GM12878 (cell line): Measurements from ENCODE around the gene TMEM167B. TPM values are rescaled to one million over a fixed set of nuclear protein-coding genes. Genes with fewer than 3 reads are reported as not detected.
"Not testable (repeated sequence)": the region's sequence is repeated elsewhere in the genome, so short reads cannot be mapped to it uniquely, and the experiment has no call there.

ENCODE experiments used
- ATAC-seq: fragments of 200-7000 bp; cut with Tn5 transposase; 3 replicates; pipeline ENCODE4 v1.9.1; 2020; ENCODE audit warnings: mild to moderate bottlenecking, moderate library complexity
- BruUV-seq: library from RNA; stranded (reverse); fragments of 400-500 nt; replicated peaks from 2 replicates; lab custom pipeline; 2021; lab: Mats Ljungman, UMichigan
- CTCF ChIA-PET: fragments of 300-600 bp; sonication (Branson Sonifier 250); formaldehyde crosslinking; extraction: SDS; loops from one replicate; lab custom pipeline; 2021; ENCODE audit warnings: inconsistent platforms; lab: Yijun Ruan, JAX
- POLR2A ChIA-PET: fragments of 350-600 bp; formaldehyde crosslinking; extraction: SDS; loops from one replicate; lab custom pipeline; 2021; ENCODE audit warnings: inconsistent platforms; lab: Charles Lee
- RAD21 ChIA-PET: fragments of 300-600 bp; sonication (Branson Sonifier 250); formaldehyde crosslinking; loops from one replicate; lab custom pipeline; 2023; ENCODE audit warnings: antibody characterized with exemption; ENCODE audit not compliant: unreplicated experiment; lab: Charles Lee
- SMC1A ChIA-PET: fragments of 300-600 bp; sonication (Branson Sonifier 250); formaldehyde crosslinking; loops from one replicate; lab custom pipeline; 2023; ENCODE audit not compliant: unreplicated experiment, uncharacterized antibody; lab: Charles Lee
- DNase-seq: peaks from one replicate; pipeline ENCODE4 v3.0.0-alpha.2; 2011; ENCODE audit warnings: low read depth, low spot score
- FAIRE-seq: peaks from 3 replicates; lab custom pipeline; 2011; peaks lifted over from hg19 to GRCh38; lab: Jason Lieb, UNC
- H2AFZ ChIP-seq: 2 replicates; pipeline ENCODE4 v1.6.0; 2011; ENCODE audit warnings: low read depth, low read length, control low read depth; ENCODE audit not compliant: control insufficient read depth
- H3K27ac ChIP-seq: 2 replicates; pipeline ENCODE4 v1.5.1; 2011; ENCODE audit warnings: control low read depth; ENCODE audit not compliant: control insufficient read depth, insufficient read depth
- H3K27me3 ChIP-seq, 2 experiments: replicated peaks in 1 of 2; 2 replicates each; pipeline versions ENCODE4 v1.6.0 to v1.6.1; 2011; ENCODE audit warnings: low read length in 1 of 2; ENCODE audit not compliant: control insufficient read depth in 2 of 2, insufficient read depth in 2 of 2
- H3K36me3 ChIP-seq, 2 experiments: 2 replicates each; pipeline ENCODE4 v1.5.1; 2011; ENCODE audit warnings: low read length in 1 of 2; ENCODE audit not compliant: control insufficient read depth in 2 of 2, insufficient read depth in 2 of 2
- H3K4me1 ChIP-seq: 2 replicates; pipeline ENCODE4 v1.6.1; 2011; ENCODE audit warnings: mild to moderate bottlenecking, low read length, moderate library complexity, mixed read lengths; ENCODE audit not compliant: control insufficient read depth, insufficient read depth
- H3K4me2 ChIP-seq: 2 replicates; pipeline ENCODE4 v1.6.0; 2011; ENCODE audit warnings: control low read depth; ENCODE audit not compliant: control insufficient read depth, insufficient read depth
- H3K4me3 ChIP-seq: fragments of 200-600 bp; sonication (generic); 2 replicates; pipeline ENCODE4 v1.5.1; 2016
- H3K79me2 ChIP-seq: 2 replicates; pipeline ENCODE4 v1.6.0; 2011; ENCODE audit warnings: low read length; ENCODE audit not compliant: control insufficient read depth, insufficient read depth
- H3K9ac ChIP-seq: 2 replicates; pipeline ENCODE4 v1.8.0; 2011; ENCODE audit warnings: low read length, control low read depth, mixed read lengths; ENCODE audit not compliant: control insufficient read depth, insufficient read depth
- H3K9me3 ChIP-seq: replicated peaks from 3 replicates; pipeline ENCODE4 v1.5.1; 2011; ENCODE audit warnings: mild to moderate bottlenecking, low read length; ENCODE audit not compliant: control insufficient read depth, insufficient read depth
- H4K20me1 ChIP-seq: 2 replicates; pipeline ENCODE4 v1.6.0; 2011; ENCODE audit not compliant: control insufficient read depth, insufficient read depth
- WGBS: methylation state at CpG from one replicate; pipeline ENCODE4 v1.1.6; 2016; ENCODE audit warnings: low lambda C conversion rate; ENCODE audit not compliant: insufficient replicate concordance, insufficient coverage; ENCODE audit errors: missing lambda C conversion rate; 5-methylcytosine and 5-hydroxymethylcytosine counted together
- in situ Hi-C: fragments of 300-500 bp; cut with MboI; formaldehyde crosslinking; loops from 9 replicates; pipeline ENCODE4 v1.14.3; 2018; ENCODE audit warnings: mixed read lengths
- intact Hi-C: fragments of 100-400 bp; cut with micrococcal nuclease; formaldehyde crosslinking; loops from one replicate; pipeline ENCODE4 v1.14.2; 2022; ENCODE audit not compliant: unreplicated experiment
- polyA plus RNA-seq, 11 experiments: library from polyadenylated mRNA; depleted of rRNA in 4 of 11; unstranded in 6 of 11; stranded (reverse) in 5 of 11; fragments of >200 nt; fragmentation: Nextera tagmentation in 4 of 11; fragmentation: Illumina TruSeq in 1 of 11; extraction: Ambion mirVana in 4 of 11; extraction: Trizol in 1 of 11; gene quantifications; 1 replicate in 1 of 11; 2 replicates in 10 of 11; pipeline versions ENCODE4 v1.2.1 to v1.2.3, GENCODE V29; 2011 to 2016; ENCODE audit warnings: inconsistent platforms in 2 of 11, missing spikeins in 2 of 11, low read depth in 1 of 11
- small RNA-seq: library from RNA; depleted of rRNA; stranded (forward); fragments of <200 nt; gene quantifications from one replicate; pipeline ENCODE3, GENCODE V24; 2014
- total RNA-seq, 4 experiments: library from RNA; depleted of rRNA in 3 of 4; stranded (reverse); fragments of >200 nt in 3 of 4; fragmentation: Illumina TruSeq in 1 of 4; extraction: Trizol in 1 of 4; gene quantifications; 2 replicates each; pipeline versions ENCODE4 v1.2.1 to v1.2.3, GENCODE V29; 2013 to 2021

TMEM167B gene
- total and polyA plus RNA-seq, 10 of the 15 experiments (the other 5 are each of a cell fraction or from before 2014, with no cell fraction given): 15.6 to 26.1 (median 21.1) TPM

DNA sequence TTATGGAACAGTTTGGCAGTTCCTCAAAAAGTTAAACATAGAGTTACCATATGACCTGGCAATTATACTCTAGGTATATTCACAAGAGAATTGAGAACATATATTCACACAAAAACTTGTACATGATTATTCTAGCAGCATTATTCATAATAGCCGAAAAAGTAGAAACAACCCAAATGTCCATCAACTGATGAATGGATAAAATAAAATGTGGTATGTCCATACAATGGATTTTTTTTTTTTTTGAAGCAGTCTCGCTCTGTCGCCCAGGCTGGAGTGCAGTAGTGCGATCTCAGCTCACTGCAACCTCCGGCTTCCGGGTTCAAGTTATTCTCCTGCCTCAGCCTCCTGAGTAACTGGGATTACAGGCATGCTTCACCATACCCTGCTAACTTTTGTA is 52.2 kb downstream of the TMEM167B start:
- H3K27ac ChIP-seq, BruUV-seq, in situ Hi-C loops, H3K27me3 ChIP-seq, H4K20me1 ChIP-seq, H2AFZ ChIP-seq, H3K79me2 ChIP-seq, H3K9ac ChIP-seq, H3K9me3 ChIP-seq, POLR2A ChIA-PET, intact Hi-C loops, FAIRE-seq, H3K4me3 ChIP-seq, SMC1A ChIA-PET, ATAC-seq, DNase-seq, H3K4me2 ChIP-seq, H3K36me3 ChIP-seq, CTCF ChIA-PET, RAD21 ChIA-PET, H3K4me1 ChIP-seq: not testable (repeated sequence)
- WGBS: 75% methylated on average over 6 of the region's 6 CpGs

Small RNA genes within 50 kb of the gene (small RNA-seq; reads per million reads assigned to genes)
- gene AL356488.2: not detected

Other genes starting within 250 kb of the TMEM167B start
Only the 7 nearest of the 10 such genes appear.
- 11.9 and 13.8 TPM in 2 replicates for gene CLCC1, start 127.3 kb upstream of the TMEM167B start, total RNA-seq (2014; rRNA removed)
- gene CLCC1, start 127.3 kb upstream of the TMEM167B start, total RNA-seq (2014; rRNA removed; fragmentation: Illumina TruSeq; extraction: Trizol): 16.0 and 16.8 TPM in 2 replicates
- gene CLCC1, start 127.3 kb upstream of the TMEM167B start, total RNA-seq (2021): 19.3 and 19.6 TPM in 2 replicates
- 25.8 and 39.4 TPM in 2 replicates for gene CLCC1, start 127.3 kb upstream of the TMEM167B start, polyA plus RNA-seq (2011; rRNA removed)
- 14.6 and 15.5 TPM in 2 replicates for gene CLCC1, start 127.3 kb upstream of the TMEM167B start, polyA plus RNA-seq (2014; fragmentation: Illumina TruSeq; extraction: Trizol)
- 10 to 100 TPM; 12.7 to 13.3 TPM for gene CLCC1, start 127.3 kb upstream of the TMEM167B start, polyA plus RNA-seq (2014; fragmentation: Nextera tagmentation; extraction: Ambion mirVana)
- gene CLCC1, start 127.3 kb upstream of the TMEM167B start, polyA plus RNA-seq (2014; rRNA removed): 15.5 TPM in 2 replicates
- 10 to 100 TPM; 21.6 to 22.3 TPM for gene CLCC1, start 127.3 kb upstream of the TMEM167B start, polyA plus RNA-seq (2016; fragmentation: Nextera tagmentation; extraction: Ambion mirVana)
- gene WDR47, start 48.7 kb upstream of the TMEM167B start, total RNA-seq (2014; rRNA removed): 5.3 and 6.0 TPM in 2 replicates
- gene WDR47, start 48.7 kb upstream of the TMEM167B start, total RNA-seq (2014; rRNA removed; fragmentation: Illumina TruSeq; extraction: Trizol): 5.9 TPM in 2 replicates
- gene WDR47, start 48.7 kb upstream of the TMEM167B start, total RNA-seq (2021): 8.3 TPM in 2 replicates
- 9.7 and 12.7 TPM in 2 replicates for gene WDR47, start 48.7 kb upstream of the TMEM167B start, polyA plus RNA-seq (2011; rRNA removed)
- 5.8 and 6.8 TPM in 2 replicates for gene WDR47, start 48.7 kb upstream of the TMEM167B start, polyA plus RNA-seq (2014; fragmentation: Illumina TruSeq; extraction: Trizol)
- 1 to 10 TPM; 2.4 TPM for gene WDR47, start 48.7 kb upstream of the TMEM167B start, polyA plus RNA-seq (2014; fragmentation: Nextera tagmentation; extraction: Ambion mirVana)
- gene WDR47, start 48.7 kb upstream of the TMEM167B start, polyA plus RNA-seq (2014; rRNA removed): 3.7 and 4.5 TPM in 2 replicates
- 1 to 10 TPM; 7.1 to 9.1 TPM for gene WDR47, start 48.7 kb upstream of the TMEM167B start, polyA plus RNA-seq (2016; fragmentation: Nextera tagmentation; extraction: Ambion mirVana)
- gene TAF13, start 14.8 kb upstream of the TMEM167B start, total RNA-seq (2014; rRNA removed): 15.5 and 18.2 TPM in 2 replicates
- gene TAF13, start 14.8 kb upstream of the TMEM167B start, total RNA-seq (2014; rRNA removed; fragmentation: Illumina TruSeq; extraction: Trizol): 29.7 and 30.4 TPM in 2 replicates
- 16.2 and 17.5 TPM in 2 replicates for gene TAF13, start 14.8 kb upstream of the TMEM167B start, total RNA-seq (2021)
- gene TAF13, start 14.8 kb upstream of the TMEM167B start, polyA plus RNA-seq (2011; rRNA removed): 26.3 and 43.2 TPM in 2 replicates
- gene TAF13, start 14.8 kb upstream of the TMEM167B start, polyA plus RNA-seq (2014; fragmentation: Illumina TruSeq; extraction: Trizol): 30.6 and 42.8 TPM in 2 replicates
- gene TAF13, start 14.8 kb upstream of the TMEM167B start, polyA plus RNA-seq (2014; fragmentation: Nextera tagmentation; extraction: Ambion mirVana): 10 to 100 TPM in 1 of 2 experiments, 1 to 10 TPM in 1; 8.1 to 14.9 TPM
- 13.8 and 18.6 TPM in 2 replicates for gene TAF13, start 14.8 kb upstream of the TMEM167B start, polyA plus RNA-seq (2014; rRNA removed)
- gene TAF13, start 14.8 kb upstream of the TMEM167B start, polyA plus RNA-seq (2016; fragmentation: Nextera tagmentation; extraction: Ambion mirVana): 10 to 100 TPM; 17.3 to 19.8 TPM
- 0.05 TPM in 1 of 2 replicates, not detected in the other for gene ELAPOR1, start 23.4 kb downstream of the TMEM167B start, total RNA-seq (2014; rRNA removed)
- 0.05 and 0.18 TPM in 2 replicates for gene ELAPOR1, start 23.4 kb downstream of the TMEM167B start, total RNA-seq (2014; rRNA removed; fragmentation: Illumina TruSeq; extraction: Trizol)
- gene ELAPOR1, start 23.4 kb downstream of the TMEM167B start, total RNA-seq (2021): 0.21 TPM in 1 of 2 replicates, not detected in the other
- gene ELAPOR1, start 23.4 kb downstream of the TMEM167B start, polyA plus RNA-seq (2011; rRNA removed): 1.2 and 2.1 TPM in 2 replicates
- 0.07 and 0.10 TPM in 2 replicates for gene ELAPOR1, start 23.4 kb downstream of the TMEM167B start, polyA plus RNA-seq (2014; fragmentation: Illumina TruSeq; extraction: Trizol)
- under 1 TPM; 0.04 to 0.24 TPM for gene ELAPOR1, start 23.4 kb downstream of the TMEM167B start, polyA plus RNA-seq (2014; fragmentation: Nextera tagmentation; extraction: Ambion mirVana)
- gene ELAPOR1, start 23.4 kb downstream of the TMEM167B start, polyA plus RNA-seq (2014; rRNA removed): 0.05 and 0.06 TPM in 2 replicates
- gene ELAPOR1, start 23.4 kb downstream of the TMEM167B start, polyA plus RNA-seq (2016; fragmentation: Nextera tagmentation; extraction: Ambion mirVana): under 1 TPM in 1 of 2 experiments, not detected in 1; 0.47 TPM
- 120 and 123 TPM in 2 replicates for gene SARS1, start 123.2 kb downstream of the TMEM167B start, total RNA-seq (2014; rRNA removed)
- 133 and 137 TPM in 2 replicates for gene SARS1, start 123.2 kb downstream of the TMEM167B start, total RNA-seq (2014; rRNA removed; fragmentation: Illumina TruSeq; extraction: Trizol)
- 110 and 115 TPM in 2 replicates for gene SARS1, start 123.2 kb downstream of the TMEM167B start, total RNA-seq (2021)
- 87.1 and 116 TPM in 2 replicates for gene SARS1, start 123.2 kb downstream of the TMEM167B start, polyA plus RNA-seq (2011; rRNA removed)
- gene SARS1, start 123.2 kb downstream of the TMEM167B start, polyA plus RNA-seq (2014; fragmentation: Illumina TruSeq; extraction: Trizol): 139 and 152 TPM in 2 replicates
- gene SARS1, start 123.2 kb downstream of the TMEM167B start, polyA plus RNA-seq (2014; fragmentation: Nextera tagmentation; extraction: Ambion mirVana): 100 to 1,000 TPM; 148 to 202 TPM
- 103 and 110 TPM in 2 replicates for gene SARS1, start 123.2 kb downstream of the TMEM167B start, polyA plus RNA-seq (2014; rRNA removed)
- gene SARS1, start 123.2 kb downstream of the TMEM167B start, polyA plus RNA-seq (2016; fragmentation: Nextera tagmentation; extraction: Ambion mirVana): 100 to 1,000 TPM; 163 to 168 TPM
- gene CELSR2, start 158.8 kb downstream of the TMEM167B start, total RNA-seq (2014; rRNA removed): under 0.01 TPM in 1 of 2 replicates, not detected in the other
- gene CELSR2, start 158.8 kb downstream of the TMEM167B start, total RNA-seq (2014; rRNA removed; fragmentation: Illumina TruSeq; extraction: Trizol): 0.04 and 0.14 TPM in 2 replicates
- 0.15 and 0.19 TPM in 2 replicates for gene CELSR2, start 158.8 kb downstream of the TMEM167B start, total RNA-seq (2021)
- 0.03 and 0.07 TPM in 2 replicates for gene CELSR2, start 158.8 kb downstream of the TMEM167B start, polyA plus RNA-seq (2011; rRNA removed)
- 0.02 and 0.10 TPM in 2 replicates for gene CELSR2, start 158.8 kb downstream of the TMEM167B start, polyA plus RNA-seq (2014; fragmentation: Illumina TruSeq; extraction: Trizol)
- not detected for gene CELSR2, start 158.8 kb downstream of the TMEM167B start, polyA plus RNA-seq (2014; fragmentation: Nextera tagmentation; extraction: Ambion mirVana)
- gene CELSR2, start 158.8 kb downstream of the TMEM167B start, polyA plus RNA-seq (2014; rRNA removed): 0.01 and 0.19 TPM in 2 replicates
- under 1 TPM; 0.03 to 0.04 TPM for gene CELSR2, start 158.8 kb downstream of the TMEM167B start, polyA plus RNA-seq (2016; fragmentation: Nextera tagmentation; extraction: Ambion mirVana)
- 5.1 and 5.6 TPM in 2 replicates for gene PSRC1, start 192.4 kb downstream of the TMEM167B start, total RNA-seq (2014; rRNA removed)
- 3.0 and 3.8 TPM in 2 replicates for gene PSRC1, start 192.4 kb downstream of the TMEM167B start, total RNA-seq (2014; rRNA removed; fragmentation: Illumina TruSeq; extraction: Trizol)
- gene PSRC1, start 192.4 kb downstream of the TMEM167B start, total RNA-seq (2021): 4.7 and 6.1 TPM in 2 replicates
- gene PSRC1, start 192.4 kb downstream of the TMEM167B start, polyA plus RNA-seq (2011; rRNA removed): 7.9 and 8.7 TPM in 2 replicates
- 2.3 and 3.4 TPM in 2 replicates for gene PSRC1, start 192.4 kb downstream of the TMEM167B start, polyA plus RNA-seq (2014; fragmentation: Illumina TruSeq; extraction: Trizol)
- 1 to 10 TPM; 1.2 to 2.0 TPM for gene PSRC1, start 192.4 kb downstream of the TMEM167B start, polyA plus RNA-seq (2014; fragmentation: Nextera tagmentation; extraction: Ambion mirVana)
- 7.2 and 7.8 TPM in 2 replicates for gene PSRC1, start 192.4 kb downstream of the TMEM167B start, polyA plus RNA-seq (2014; rRNA removed)
- gene PSRC1, start 192.4 kb downstream of the TMEM167B start, polyA plus RNA-seq (2016; fragmentation: Nextera tagmentation; extraction: Ambion mirVana): 10 to 100 TPM; 10.1 to 11.8 TPM